Activated naive CD8-positive, alpha-beta T cell (primary cell): ENCODE results near the gene VN1R5.

ENCODE experiments used
- H3K27ac Mint-ChIP-seq: one replicate; pipeline ENCODE4 v1.8.0; 2021; ENCODE audit warnings: mixed read lengths
- H3K27me3 Mint-ChIP-seq: one replicate; pipeline ENCODE4 v1.8.0; 2021; ENCODE audit warnings: mixed read lengths
- H3K36me3 Mint-ChIP-seq: one replicate; pipeline ENCODE4 v1.8.0; 2021; ENCODE audit warnings: mixed read lengths
- H3K4me1 Mint-ChIP-seq: one replicate; pipeline ENCODE4 v1.8.0; 2021; ENCODE audit warnings: low read depth, mixed read lengths
- H3K4me3 Mint-ChIP-seq: one replicate; pipeline ENCODE4 v1.8.0; 2021; ENCODE audit warnings: mild to moderate bottlenecking, mixed read lengths
- H3K9me3 Mint-ChIP-seq: one replicate; pipeline ENCODE4 v1.8.0; 2021; ENCODE audit warnings: low read depth, mixed read lengths

The VN1R5 gene

DNA sequence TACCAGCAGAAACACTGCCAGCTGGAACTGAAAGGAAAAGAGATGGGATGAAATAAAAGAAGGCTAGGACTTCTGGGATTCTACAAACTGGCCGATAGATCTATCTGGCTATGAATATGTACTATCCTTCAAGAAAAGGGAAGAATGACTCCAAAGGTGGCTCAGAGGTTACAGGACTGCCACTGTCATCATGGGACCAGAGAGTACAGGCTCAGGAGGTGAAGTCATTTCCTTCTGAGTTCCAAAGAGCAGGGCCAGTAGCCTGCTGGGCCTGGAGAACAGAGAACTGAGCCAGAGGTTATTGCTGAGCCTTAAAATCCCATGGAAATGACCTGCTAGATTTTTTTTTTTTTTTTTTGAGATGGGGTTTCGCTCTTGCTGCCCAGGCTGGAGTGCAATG lies 48.2 kb downstream of the VN1R5 start:
- no peaks in the 10 kb centered on the region for H3K9me3 Mint-ChIP-seq
- peaks cover 22% of the 10 kb centered on the region for H3K36me3 Mint-ChIP-seq
- H3K4me1 Mint-ChIP-seq: no peaks in the 10 kb centered on the region
- no peak overlapping the region for H3K27ac Mint-ChIP-seq
- no peak overlapping the region for H3K4me3 Mint-ChIP-seq
- H3K27me3 Mint-ChIP-seq: no peaks in the 10 kb centered on the region
